HL-60 (cell line): ENCODE data around the gene PANX2.

ENCODE experiments used
- POLR2AphosphoS5 ChIP-seq: IDR thresholded peaks from 2 replicates; pipeline ENCODE4 v1.6.1; 2012; ENCODE audit warnings: low read depth
- TF ChIP-seq, protein P1 (sequence below): IDR thresholded peaks from one replicate; pipeline ENCODE4 v1.5.1; 2011; ENCODE audit warnings: low read length, control low read depth, inconsistent platforms; ENCODE audit not compliant: insufficient read depth

DNA sequence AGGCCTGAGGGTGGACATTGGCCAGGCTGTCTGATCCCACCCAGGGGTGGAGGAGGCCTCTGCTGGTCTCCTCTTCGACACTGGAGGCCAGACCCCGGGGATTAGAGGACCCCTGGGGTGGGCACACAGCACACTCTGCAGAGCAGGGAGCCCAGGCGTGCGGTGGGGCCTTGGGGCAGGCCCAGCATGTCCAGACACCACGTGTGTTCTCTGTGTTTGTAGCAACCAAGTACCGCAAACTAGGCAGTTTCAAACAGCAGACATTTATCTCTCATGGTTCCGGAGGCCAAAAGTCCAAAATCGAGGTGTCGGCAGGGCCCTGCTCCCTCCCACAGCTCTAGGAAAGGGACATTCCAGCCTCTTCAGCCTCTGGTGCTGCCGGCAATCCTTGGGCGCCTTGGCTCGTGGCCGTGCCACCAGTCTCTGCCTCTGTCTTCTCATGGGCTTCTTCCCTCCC lies 1.5 kb downstream of the PANX2 start:
- TF ChIP-seq, protein P1, sequence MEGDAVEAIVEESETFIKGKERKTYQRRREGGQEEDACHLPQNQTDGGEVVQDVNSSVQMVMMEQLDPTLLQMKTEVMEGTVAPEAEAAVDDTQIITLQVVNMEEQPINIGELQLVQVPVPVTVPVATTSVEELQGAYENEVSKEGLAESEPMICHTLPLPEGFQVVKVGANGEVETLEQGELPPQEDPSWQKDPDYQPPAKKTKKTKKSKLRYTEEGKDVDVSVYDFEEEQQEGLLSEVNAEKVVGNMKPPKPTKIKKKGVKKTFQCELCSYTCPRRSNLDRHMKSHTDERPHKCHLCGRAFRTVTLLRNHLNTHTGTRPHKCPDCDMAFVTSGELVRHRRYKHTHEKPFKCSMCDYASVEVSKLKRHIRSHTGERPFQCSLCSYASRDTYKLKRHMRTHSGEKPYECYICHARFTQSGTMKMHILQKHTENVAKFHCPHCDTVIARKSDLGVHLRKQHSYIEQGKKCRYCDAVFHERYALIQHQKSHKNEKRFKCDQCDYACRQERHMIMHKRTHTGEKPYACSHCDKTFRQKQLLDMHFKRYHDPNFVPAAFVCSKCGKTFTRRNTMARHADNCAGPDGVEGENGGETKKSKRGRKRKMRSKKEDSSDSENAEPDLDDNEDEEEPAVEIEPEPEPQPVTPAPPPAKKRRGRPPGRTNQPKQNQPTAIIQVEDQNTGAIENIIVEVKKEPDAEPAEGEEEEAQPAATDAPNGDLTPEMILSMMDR, result no peak
- TF ChIP-seq POLR2AphosphoS5, result no peak
